A549 treated with dexamethasone at 1 μM for 4 hours (cell line): Measurements from ENCODE around the gene MERTK. TPM values are rescaled to one million over a fixed set of nuclear protein-coding genes. Genes with fewer than 3 reads are reported as not detected.

Experiments
- total RNA-seq: library from RNA; stranded (reverse); fragments of 200-300 nt; extraction: Qiagen RNA extraction; gene quantifications from 5 replicates; pipeline ENCODE4 v1.2.3, GENCODE V29; 2022

Gene MERTK
- 3.1 to 3.7 TPM (median 3.3 TPM) in 5 replicates for total RNA-seq

DNA sequence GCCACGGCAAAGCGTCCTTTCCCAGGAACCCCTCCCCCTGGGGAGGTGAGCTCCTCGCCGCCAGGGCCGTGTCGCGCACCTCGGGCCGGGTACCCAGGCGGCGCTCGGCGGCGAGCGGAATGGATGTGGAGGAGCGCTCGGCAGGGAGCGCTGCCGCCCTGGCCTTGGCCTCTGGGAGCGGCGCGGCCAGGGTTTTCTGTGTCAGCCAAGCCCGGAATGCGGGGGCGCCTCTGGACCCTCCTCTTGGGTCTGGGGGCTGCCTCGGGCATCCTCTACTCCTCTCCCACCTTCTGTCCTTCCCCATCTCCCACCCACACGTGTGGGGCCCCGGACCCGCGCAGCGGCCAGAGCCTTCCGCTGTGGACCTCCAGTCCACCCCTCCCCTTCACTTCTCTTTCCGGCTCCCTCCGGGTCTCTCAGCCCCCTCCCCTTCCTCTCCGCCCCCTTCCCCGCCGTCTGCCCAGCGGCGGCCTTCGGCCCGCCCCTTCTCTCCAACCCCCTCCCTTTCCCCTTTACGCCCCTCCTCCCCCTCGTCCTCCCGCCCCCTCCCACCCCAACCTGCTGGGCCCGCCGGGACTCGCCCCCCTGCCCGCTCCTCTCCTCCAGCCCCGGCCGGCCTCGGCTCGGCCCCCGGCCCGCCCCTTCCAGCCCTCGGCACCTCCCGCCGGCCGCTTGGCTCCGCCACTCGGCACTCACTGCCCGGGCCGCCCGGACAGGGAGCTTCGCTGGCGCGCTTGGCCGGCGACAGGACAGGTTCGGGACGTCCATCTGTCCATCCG lies at the start of gene MERTK:
MERTK (plus strand) TSS at position 684 of the 779 bp plus-strand sequence. CDS start 129 bp downstream, outside the sequence.

GRCh38 chr2:111883661-111884591 lies 14.5 kb upstream of the MERTK start, which contains the start of gene ANAPC1:
TSS of gene ANAPC1 (minus strand) at chr2:111884193. CDS start at chr2:111880825, 3,368 bp downstream.

DNA sequence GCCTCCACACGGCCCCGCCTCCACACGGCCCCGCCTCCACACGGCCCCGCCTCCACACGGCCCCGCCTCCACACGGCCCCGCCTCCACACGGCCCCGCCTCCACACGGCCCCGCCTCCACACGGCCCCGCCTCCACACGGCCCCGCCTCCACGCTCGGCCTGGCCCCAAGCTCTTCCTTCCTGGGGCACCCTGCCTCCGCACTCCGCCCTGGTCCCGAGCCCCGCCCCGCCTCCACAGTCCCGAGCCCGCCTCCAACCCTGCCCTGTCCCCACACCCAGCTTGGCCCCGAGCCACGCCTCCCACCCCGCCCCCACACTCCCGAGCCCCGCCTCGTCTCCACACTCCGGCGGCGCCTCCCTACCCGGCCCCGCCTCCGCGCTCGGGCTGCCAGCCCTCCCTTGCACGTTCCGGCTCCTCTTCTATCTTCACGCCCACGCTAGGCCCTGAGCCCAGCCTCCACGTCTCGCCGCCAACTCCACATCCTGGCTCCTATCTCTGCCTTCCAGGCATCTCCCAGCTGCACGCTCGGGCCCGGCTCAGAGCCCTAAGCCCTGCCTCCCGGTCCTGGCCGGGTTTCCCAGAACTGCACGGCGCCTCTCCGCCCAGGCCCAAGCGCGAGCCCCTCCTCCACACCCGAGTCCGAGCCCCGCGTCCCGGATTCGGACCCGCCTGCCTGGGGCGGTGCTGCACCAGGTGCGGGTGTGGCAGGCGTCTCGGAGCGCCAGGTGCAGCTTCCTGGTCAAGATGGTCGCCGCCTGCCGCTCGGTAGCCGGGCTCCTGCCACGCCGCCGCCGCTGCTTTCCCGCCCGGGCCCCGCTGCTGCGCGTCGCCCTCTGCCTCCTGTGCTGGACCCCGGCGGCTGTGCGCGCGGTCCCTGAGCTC lies 156.7 kb downstream of the MERTK start, which contains the start of gene TMEM87B:
TMEM87B (plus strand) TSS at position 423 of the 883 bp plus-strand sequence; CDS start at position 746, 323 bp downstream.

Other genes starting within 250 kb of the MERTK start
- gene ANAPC1, start 14.4 kb upstream of the MERTK start, total RNA-seq: 24.7 to 30.8 TPM (median 29.9 TPM) in 5 replicates
- gene TMEM87B, start 156.7 kb downstream of the MERTK start, total RNA-seq: 14.4 to 18.7 TPM (median 16.7 TPM) in 5 replicates
- 0.32 to 0.78 TPM (median 0.57 TPM) in 5 replicates for gene FBLN7, start 239.8 kb downstream of the MERTK start, total RNA-seq